ENCODE data around the gene RAPH1.
"Not testable (repeated sequence)": the region's sequence is repeated elsewhere in the genome, so short reads cannot be mapped to it uniquely, and the experiment has no call there.

Gene RAPH1

GRCh38 chr2:203527719-203528118, 7.4 kb downstream of the RAPH1 start:
- Histone ChIP-seq H3K27me3 (ENCODE audit: insufficient read depth, poor library complexity, severe bottlenecking) (peaks cover 11% of the 10 kb centered on the region), H3K27ac (replicated peaks) (no peak overlapping the region), H3K4me3 (replicated peaks; ENCODE audit: insufficient read depth, low read length) (no peak overlapping the region)
- TF ChIP-seq GABPA (IDR thresholded peaks at IDR 0.05; ENCODE audit: low read depth) (no peak), CTCF (IDR thresholded peaks at IDR 0.05; ENCODE audit: insufficient read depth, low read length) (no peak), REST (IDR thresholded peaks at IDR 0.05; ENCODE audit: insufficient replicate concordance, low read depth) (no peak), POLR2AphosphoS5 (IDR thresholded peaks at IDR 0.05; ENCODE audit: low read depth) (no peak), SPI1 (IDR thresholded peaks at IDR 0.05; ENCODE audit: borderline replicate concordance, low read depth) (no peak)
- no peak for DNase-seq (ENCODE audit: low read depth in 1 of 2, low spot score in 1 of 2)

- not testable (repeated sequence) for H3K27ac ChIP-seq (replicated peaks)
Measured at GRCh38 chr2:203513268-203513667, 21.8 kb downstream of the RAPH1 start.

GRCh38 chr2:203510941-203511305, 24.2 kb downstream of the RAPH1 start:
- Histone ChIP-seq H3K27me3 (ENCODE audit: insufficient read depth, poor library complexity, severe bottlenecking) (no peaks in the 10 kb centered on the region), H3K4me3 (replicated peaks; ENCODE audit: insufficient read depth, low read length) (no peak overlapping the region), H3K27ac (replicated peaks) (no peak overlapping the region)
- DNase-seq (ENCODE audit: low read depth in 1 of 2, low spot score in 1 of 2): no peak
- TF ChIP-seq GABPA (IDR thresholded peaks at IDR 0.05; ENCODE audit: low read depth) (no peak), CTCF (IDR thresholded peaks at IDR 0.05; ENCODE audit: insufficient read depth, low read length) (no peak), SPI1 (IDR thresholded peaks at IDR 0.05; ENCODE audit: borderline replicate concordance, low read depth) (no peak), POLR2AphosphoS5 (IDR thresholded peaks at IDR 0.05; ENCODE audit: low read depth) (no peak), REST (IDR thresholded peaks at IDR 0.05; ENCODE audit: insufficient replicate concordance, low read depth) (no peak)

More at GRCh38 chr2:203513268-203513667, 21.8 kb downstream of the RAPH1 start:
- DNase-seq (ENCODE audit: low read depth in 1 of 2, low spot score in 1 of 2); H3K27me3 ChIP-seq (ENCODE audit: insufficient read depth, poor library complexity, severe bottlenecking); H3K4me3 ChIP-seq (replicated peaks; ENCODE audit: insufficient read depth, low read length): not testable (repeated sequence)

- TF ChIP-seq POLR2AphosphoS5 (IDR thresholded peaks at IDR 0.05; ENCODE audit: low read depth): no peak
- TF ChIP-seq GABPA (IDR thresholded peaks at IDR 0.05; ENCODE audit: low read depth): no peak
- no peak for TF ChIP-seq REST (IDR thresholded peaks at IDR 0.05; ENCODE audit: insufficient replicate concordance, low read depth)
- no peak for TF ChIP-seq CTCF (IDR thresholded peaks at IDR 0.05; ENCODE audit: insufficient read depth, low read length)
- no peak for TF ChIP-seq SPI1 (IDR thresholded peaks at IDR 0.05; ENCODE audit: borderline replicate concordance, low read depth)
- Histone ChIP-seq H3K4me3 (replicated peaks; ENCODE audit: insufficient read depth, low read length) (no peak overlapping the region), H3K27ac (replicated peaks) (no peak overlapping the region), H3K27me3 (ENCODE audit: insufficient read depth, poor library complexity, severe bottlenecking) (no peaks in the 10 kb centered on the region)
- no peak for DNase-seq (ENCODE audit: low read depth in 1 of 2, low spot score in 1 of 2)
Measured at GRCh38 chr2:203510256-203510940, 24.7 kb downstream of the RAPH1 start.

GRCh38 chr2:203503460-203503859, 31.6 kb downstream of the RAPH1 start:
- not testable (repeated sequence) for DNase-seq (ENCODE audit: low read depth in 1 of 2, low spot score in 1 of 2); H3K27ac ChIP-seq (replicated peaks); H3K27me3 ChIP-seq (ENCODE audit: insufficient read depth, poor library complexity, severe bottlenecking); H3K4me3 ChIP-seq (replicated peaks; ENCODE audit: insufficient read depth, low read length)

Data from HL-60 (cell line).